IMR-90 (cell line): ENCODE results near the gene MECR. TPM values are rescaled to one million over a fixed set of nuclear protein-coding genes. Genes with fewer than 3 reads are reported as not detected.

Experiments
- ATAC-seq: fragments of 200-7000 bp; cut with Tn5 transposase; 2 replicates; pipeline ENCODE4 v1.9.1; 2020; ENCODE audit warnings: low read depth, mild to moderate bottlenecking, moderate library complexity
- BruUV-seq: library from RNA; stranded (reverse); fragments of 400-500 nt; replicated peaks from 2 replicates; lab custom pipeline; 2021; lab: Mats Ljungman, UMichigan
- CTCF ChIA-PET: fragments of 300-600 bp; formaldehyde crosslinking; extraction: SDS; loops from one replicate; lab custom pipeline; 2021; ENCODE audit warnings: antibody characterized with exemption; lab: Yijun Ruan, JAX
- POLR2A ChIA-PET: fragments of 300-600 bp; sonication (Branson Sonifier 250); formaldehyde crosslinking; loops from one replicate; lab custom pipeline; 2022; ENCODE audit warnings: antibody characterized with exemption; ENCODE audit not compliant: unreplicated experiment; lab: Charles Lee
- DNase-seq: peaks from one replicate; pipeline ENCODE4 v3.0.0; 2013
- H2AFZ ChIP-seq: replicated peaks from 2 replicates; pipeline ENCODE3; 2013; ENCODE audit warnings: low read length, mild to moderate bottlenecking; ENCODE audit not compliant: poor library complexity
- H2AK5ac ChIP-seq: 2 replicates; pipeline ENCODE4 v1.6.1; 2013; ENCODE audit warnings: low read depth, low read length, inconsistent platforms
- H2AK9ac ChIP-seq: replicated peaks from 2 replicates; pipeline ENCODE3; 2013; ENCODE audit warnings: mild to moderate bottlenecking, low read depth, low read length, moderate library complexity; ENCODE audit not compliant: poor library complexity
- H2BK120ac ChIP-seq: 2 replicates; pipeline ENCODE4 v1.6.1; 2013; ENCODE audit warnings: low read depth, low read length, inconsistent platforms
- H2BK15ac ChIP-seq: 3 replicates; pipeline ENCODE4 v1.6.1; 2013; ENCODE audit warnings: low read depth, low read length, inconsistent platforms
- H2BK20ac ChIP-seq: 2 replicates; pipeline ENCODE4 v1.6.1; 2013; ENCODE audit warnings: low read depth, mild to moderate bottlenecking, inconsistent platforms, low read length, moderate library complexity
- H2BK5ac ChIP-seq: 2 replicates; pipeline ENCODE4 v1.6.1; 2013; ENCODE audit warnings: mild to moderate bottlenecking, low read depth, low read length, inconsistent platforms; ENCODE audit not compliant: poor library complexity, severe bottlenecking
- H3K14ac ChIP-seq: replicated peaks from 2 replicates; pipeline ENCODE4 v1.6.1; 2013; ENCODE audit warnings: low read depth, low read length, inconsistent platforms
- H3K18ac ChIP-seq: 2 replicates; pipeline ENCODE4 v1.6.1; 2013; ENCODE audit warnings: low read depth, low read length, control low read depth
- H3K23ac ChIP-seq: 2 replicates; pipeline ENCODE4 v1.6.1; 2013; ENCODE audit warnings: low read depth, low read length, inconsistent platforms
- H3K27ac ChIP-seq: 2 replicates; pipeline ENCODE4 v1.5.1; 2013; ENCODE audit warnings: mild to moderate bottlenecking, control low read depth, low read length; ENCODE audit not compliant: insufficient read depth
- H3K27me3 ChIP-seq: 2 replicates; pipeline ENCODE4 v1.6.1; 2013; ENCODE audit warnings: low read length; ENCODE audit not compliant: control insufficient read depth, insufficient read depth
- H3K36me3 ChIP-seq: 2 replicates; pipeline ENCODE4 v1.6.1; 2013; ENCODE audit warnings: low read length, mixed read lengths; ENCODE audit not compliant: control insufficient read depth, insufficient read depth
- H3K4ac ChIP-seq: 2 replicates; pipeline ENCODE4 v1.6.1; 2013; ENCODE audit warnings: low read depth, low read length, inconsistent platforms
- H3K4me1 ChIP-seq: 2 replicates; pipeline ENCODE4 v1.6.1; 2013; ENCODE audit warnings: low read length, mixed read lengths; ENCODE audit not compliant: control insufficient read depth, insufficient read depth
- H3K4me2 ChIP-seq: 2 replicates; pipeline ENCODE4 v1.6.1; 2013; ENCODE audit warnings: low read depth, mild to moderate bottlenecking, control low read depth, low read length, moderate library complexity
- H3K4me3 ChIP-seq: 2 replicates; pipeline ENCODE4 v1.5.1; 2013; ENCODE audit warnings: low read depth, mild to moderate bottlenecking, control low read depth, low read length, moderate library complexity; ENCODE audit not compliant: insufficient read depth
- H3K56ac ChIP-seq: 2 replicates; pipeline ENCODE4 v1.6.1; 2013; ENCODE audit warnings: low read length, inconsistent platforms; ENCODE audit not compliant: insufficient read depth; ENCODE audit errors: extremely low read depth
- H3K79me1 ChIP-seq, 2 experiments: 2 replicates each; pipeline ENCODE4 v1.6.1; 2013; ENCODE audit warnings: low read length in 2 of 2, inconsistent platforms in 1 of 2, low read depth in 1 of 2
- H3K9ac ChIP-seq: 2 replicates; pipeline ENCODE4 v1.6.1; 2013; ENCODE audit warnings: low read depth, low read length, control low read depth
- H3K9me1 ChIP-seq: 2 replicates; pipeline ENCODE4 v1.6.1; 2013; ENCODE audit warnings: low read length, inconsistent platforms; ENCODE audit not compliant: insufficient read depth
- H3K9me3 ChIP-seq: 2 replicates; pipeline ENCODE4 v1.6.1; 2013; ENCODE audit warnings: low read length; ENCODE audit not compliant: control insufficient read depth, insufficient read depth
- H4K20me1 ChIP-seq: 2 replicates; pipeline ENCODE4 v1.6.1; 2013; ENCODE audit warnings: low read length, inconsistent platforms; ENCODE audit not compliant: insufficient read depth
- H4K5ac ChIP-seq: 2 replicates; pipeline ENCODE4 v1.6.1; 2013; ENCODE audit warnings: mild to moderate bottlenecking, low read depth, low read length, control low read depth
- H4K8ac ChIP-seq, 2 experiments: 2 replicates each; pipeline ENCODE4 v1.6.1; 2013; ENCODE audit warnings: low read depth in 2 of 2, low read length in 2 of 2, control low read depth in 1 of 2, inconsistent platforms in 1 of 2
- H4K91ac ChIP-seq: 2 replicates; pipeline ENCODE4 v1.6.1; 2013; ENCODE audit warnings: low read depth, low read length, inconsistent platforms; ENCODE audit not compliant: insufficient read depth
- NFE2L2 ChIP-seq: fragments of 150-350 bp; IDR thresholded peaks from 2 replicates; pipeline ENCODE4 v1.6.1; 2016; ENCODE audit warnings: low read depth, mild to moderate bottlenecking, low read length
- RAD21 ChIP-seq: IDR thresholded peaks from 2 replicates; pipeline ENCODE4 v1.6.1; 2012; ENCODE audit warnings: low read length, improper control_type of control experiment
- RCOR1 ChIP-seq: IDR thresholded peaks from 2 replicates; pipeline ENCODE4 v1.6.1; 2012; ENCODE audit warnings: mild to moderate bottlenecking, low read length, improper control_type of control experiment; ENCODE audit not compliant: insufficient replicate concordance
- WGBS, 2 experiments: methylation state at CpG; one replicate each; pipeline versions ENCODE4 v1.1.5 to v1.1.7; 2013; ENCODE audit warnings: missing lambda C conversion rate in 2 of 2; ENCODE audit not compliant: insufficient read length in 1 of 2; ENCODE audit errors: extremely low coverage in 2 of 2; 5-methylcytosine and 5-hydroxymethylcytosine counted together
- dilution Hi-C: fragments of 300-500 bp; cut with HindIII; formaldehyde crosslinking; loops from one replicate; pipeline ENCODE4 v1.14.3; 2018; ENCODE audit warnings: low sequenced_read_pairs; ENCODE audit not compliant: unreplicated experiment
- in situ Hi-C: fragments of 300-500 bp; cut with MboI; formaldehyde crosslinking; loops from 3 replicates; pipeline ENCODE4 v1.14.3; 2019; ENCODE audit warnings: low sequenced_read_pairs, inconsistent platforms, mixed read lengths
- intact Hi-C: fragments of 100-400 bp; cut with micrococcal nuclease; formaldehyde crosslinking; loops from 2 replicates; pipeline ENCODE4 v1.10.0; 2022
- polyA plus RNA-seq, 3 experiments: library from polyadenylated mRNA; depleted of rRNA; stranded (reverse); fragments of >200 nt; gene quantifications; 2 replicates each; pipeline ENCODE4 v1.2.3, GENCODE V29; 2012; ENCODE audit warnings: low replicate concordance in 1 of 3
- total RNA-seq: library from RNA; depleted of rRNA; stranded (reverse); fragments of >200 nt; gene quantifications from 2 replicates; pipeline ENCODE4 v1.2.3, GENCODE V29; 2012

The MECR gene
- total and polyA plus RNA-seq, 2 of the 4 experiments (the other 2 are of a cell fraction), result 20.3 to 24.8 TPM

GRCh38 chr1:29201595-29202051 is 29.1 kb downstream of the MECR start:
- no peaks in the 10 kb centered on the region for H3K27me3 ChIP-seq
- peak overlapping the region; percentile 73 to 88; a peak in 2 of 4 replicates for H4K8ac ChIP-seq
- WGBS, 2 experiments, result 100% methylated on average over 2 of the region's 6 CpGs; no CpG with 5 or more reads in 1 of the 2 experiments
- POLR2A ChIA-PET, result no interaction called here
- H4K91ac ChIP-seq, result peak overlapping the region; percentile 83
- peaks cover 6% of the 10 kb centered on the region for H4K20me1 ChIP-seq
- H3K9ac ChIP-seq, result 0 out of 2 replicates have a peak overlapping the region, but pooled peaks have one; percentile 0
- H3K27ac ChIP-seq, result peak overlapping the region; percentile 85
- peaks cover 23% of the 10 kb centered on the region for H3K4me1 ChIP-seq
- no peak overlapping the region; the same call in 1 of the 2 replicates for H3K56ac ChIP-seq
- H3K79me1 ChIP-seq, result peaks cover 0 to 20% of the 10 kb centered on the region in 2 experiments; a peak in 2 of 4 replicates
- no peak for DNase-seq
- peak overlapping the region; percentile 42 for H4K5ac ChIP-seq
- H2BK120ac ChIP-seq, result peak overlapping the region; percentile 83
- peak overlapping the region; percentile 72 for H3K18ac ChIP-seq
- peak overlapping the region; percentile 81; the same call in 2 of the 3 replicates for H2BK15ac ChIP-seq
- dilution Hi-C loops, result no loop called here
- intact Hi-C loops, result loop anchor here (1.0 to 5.0 kb wide), 3 partner anchors 77 to 417 kb away; no protein-coding TSS in a partner anchor
- peaks cover 12% of the 10 kb centered on the region for H3K36me3 ChIP-seq
- H2AFZ ChIP-seq, result peak overlapping the region; percentile 73
- no peak overlapping the region for H3K4me2 ChIP-seq
- no TSS peak for BruUV-seq
- in situ Hi-C loops, result loop anchor here (10.0 kb wide), 1 partner anchor 417 kb away; no protein-coding TSS in a partner anchor
- H3K4me3 ChIP-seq, result no peak overlapping the region
- H2AK9ac ChIP-seq, result peak overlapping the region; percentile 67
- H3K9me3 ChIP-seq, result no peaks in the 10 kb centered on the region
- ATAC-seq, result no peak
- H3K9me1 ChIP-seq, result peaks cover 24% of the 10 kb centered on the region
- H2BK20ac ChIP-seq, result peak overlapping the region; percentile 86
- peak overlapping the region; percentile 45 for H3K23ac ChIP-seq
- CTCF ChIA-PET, result interaction anchor here (1.1 to 3.3 kb wide), 5 partner anchors 160 to 324 kb away, joined by 3 to 28 read pairs (median 8); no protein-coding TSS in a partner anchor
- peak overlapping the region; percentile 86 for H3K14ac ChIP-seq
- H2AK5ac ChIP-seq, result peak overlapping the region; percentile 90
- peak overlapping the region; percentile 76 for H2BK5ac ChIP-seq
- H3K4ac ChIP-seq, result peak overlapping the region; percentile 90
- TF ChIP-seq RAD21 (no peak), NFE2L2 (peak; percentile 25; the same call in 1 of the 2 replicates), RCOR1 (no peak)
